GM12892 (cell line): ENCODE measurements around the gene PHYKPL. TPM values are rescaled to one million over a fixed set of nuclear protein-coding genes. Genes with fewer than 3 reads are reported as not detected.

ENCODE experiments used
- DNase-seq: peaks from one replicate; pipeline ENCODE4 v3.0.0; 2011; ENCODE audit not compliant: insufficient read length
- FAIRE-seq: peaks from 2 replicates; lab custom pipeline; 2011; peaks lifted over from hg19 to GRCh38; lab: Jason Lieb, UNC
- POLR2A ChIP-seq: IDR thresholded peaks from 2 replicates; pipeline ENCODE4 v1.6.1; 2011; ENCODE audit warnings: low read depth, low read length, control low read depth
- POLR2AphosphoS5 ChIP-seq: IDR thresholded peaks from 2 replicates; pipeline ENCODE4 v1.6.1; 2011; ENCODE audit warnings: low read depth, low read length, control low read depth
- TAF1 ChIP-seq: IDR thresholded peaks from 2 replicates; pipeline ENCODE4 v1.6.1; 2011; ENCODE audit warnings: low read depth, mild to moderate bottlenecking, control low read depth, low read length, borderline replicate concordance
- polyA plus RNA-seq: library from polyadenylated mRNA; unstranded; fragments of >200 nt; gene quantifications from one replicate; pipeline ENCODE4 v1.2.1, GENCODE V29; 2012; ENCODE audit warnings: missing spikeins, inconsistent platforms; ENCODE audit not compliant: missing spikeins

The PHYKPL gene
- polyA plus RNA-seq: 32.8 TPM

GRCh38 chr5:178232124-178232919, at the start of gene PHYKPL:
Gene PHYKPL, minus strand, starts transcription at chr5:178232802. Its CDS starts 252 bp downstream, at chr5:178232550.
- DNase-seq (peak; percentile 77), FAIRE-seq (peak; percentile 84)
- TF ChIP-seq POLR2AphosphoS5 (0 out of 2 replicates have a peak, but pooled peaks have one; percentile 28), TAF1 (0 out of 2 replicates have a peak, but pooled peaks have one; percentile 25), POLR2A (peak; percentile 71; the same call in 1 of the 2 replicates)

GRCh38 chr5:178282391-178282790, 49.8 kb upstream of the PHYKPL start:
- no peak for DNase-seq
- FAIRE-seq: no peak
- no peak for TF ChIP-seq POLR2A

- no peak for FAIRE-seq
- TF ChIP-seq TAF1: no peak
- TF ChIP-seq POLR2AphosphoS5: no peak
- no peak for TF ChIP-seq POLR2A
- DNase-seq: no peak
Measured at GRCh38 chr5:178281331-178281730, 48.7 kb upstream of the PHYKPL start.

- FAIRE-seq (no peak), DNase-seq (no peak)
- no peak for TF ChIP-seq POLR2A
- no peak for TF ChIP-seq POLR2AphosphoS5
- no peak for TF ChIP-seq TAF1
Measured at GRCh38 chr5:178280631-178281030, 48.0 kb upstream of the PHYKPL start.

- DNase-seq: peak; percentile 88
- TF ChIP-seq POLR2A: no peak
- no peak for TF ChIP-seq POLR2AphosphoS5
- TF ChIP-seq TAF1: no peak
- peak; percentile 96 for FAIRE-seq
Measured at GRCh38 chr5:178279723-178280438, 47.3 kb upstream of the PHYKPL start.

GRCh38 chr5:178279026-178279722, 46.6 kb upstream of the PHYKPL start:
- DNase-seq (no peak), FAIRE-seq (no peak)
- TF ChIP-seq POLR2AphosphoS5 (no peak), POLR2A (no peak), TAF1 (no peak)

GRCh38 chr5:178278358-178279023, 45.9 kb upstream of the PHYKPL start:
- DNase-seq: no peak
- TF ChIP-seq POLR2A (no peak), TAF1 (no peak), POLR2AphosphoS5 (no peak)
- no peak for FAIRE-seq

GRCh38 chr5:178277866-178278265, 45.3 kb upstream of the PHYKPL start:
- TF ChIP-seq POLR2AphosphoS5 (no peak), POLR2A (no peak), TAF1 (no peak)
- DNase-seq: no peak
- FAIRE-seq: no peak

- FAIRE-seq: no peak
- no peak for TF ChIP-seq POLR2AphosphoS5
- DNase-seq: no peak
Measured at GRCh38 chr5:178277346-178277745, 44.7 kb upstream of the PHYKPL start.

GRCh38 chr5:178274781-178275537, 42.4 kb upstream of the PHYKPL start:
- FAIRE-seq: no peak
- DNase-seq: no peak
- no peak for TF ChIP-seq POLR2AphosphoS5

- DNase-seq: no peak
- TF ChIP-seq POLR2AphosphoS5 (no peak), POLR2A (no peak)
- no peak for FAIRE-seq
Measured at GRCh38 chr5:178273665-178274541, 41.3 kb upstream of the PHYKPL start.
